B cell (primary cell): Measurements from ENCODE around the gene SLF2. TPM values are rescaled to one million over a fixed set of nuclear protein-coding genes. Genes with fewer than 3 reads are reported as not detected.

Source experiments
- ATAC-seq: fragments of 200-7000 bp; cut with Tn5 transposase; one replicate; pipeline ENCODE4 v1.10.0; 2021; ENCODE audit warnings: low read depth, mild to moderate bottlenecking, moderate number of reproducible peaks, moderate library complexity
- CTCF ChIA-PET: fragments of 350-600 bp; sonication (Branson Sonifier 250); formaldehyde crosslinking; loops from one replicate; lab custom pipeline; 2021; ENCODE audit warnings: antibody characterized with exemption, inconsistent platforms; lab: Charles Lee
- POLR2A ChIA-PET: fragments of 350-600 bp; sonication (Branson Sonifier 250); formaldehyde crosslinking; loops from one replicate; lab custom pipeline; 2021; ENCODE audit warnings: antibody characterized with exemption; lab: Charles Lee
- DNase-seq: peaks from one replicate; pipeline ENCODE4 v3.0.0; 2013
- H2AFZ ChIP-seq: 2 replicates; pipeline ENCODE4 v1.6.1; 2012; ENCODE audit warnings: mild to moderate bottlenecking, low read depth, low read length; ENCODE audit not compliant: insufficient read depth, poor library complexity, severe bottlenecking
- H3K27ac ChIP-seq, 2 donors: 1 replicate in 1 of 2; 2 replicates in 1 of 2; pipeline ENCODE4 v1.5.1; 2012 to 2013; ENCODE audit warnings: low read length in 2 of 2, mild to moderate bottlenecking in 2 of 2, moderate library complexity in 1 of 2
- H3K27me3 ChIP-seq, 4 experiments: fragments of 200-600 bp in 1 of 4; sonication (generic) in 1 of 4; replicated peaks in 1 of 4; 1 replicate in 2 of 4; 2 replicates in 2 of 4; pipeline versions ENCODE4 v1.6.1 to v1.7.0; 2013 to 2016; ENCODE audit warnings: low read length in 3 of 4, mild to moderate bottlenecking in 2 of 4, mixed read lengths in 1 of 4, moderate library complexity in 1 of 4; ENCODE audit not compliant: insufficient read depth in 4 of 4, control insufficient read depth in 3 of 4; ENCODE audit errors: control extremely low read depth in 1 of 4
- H3K36me3 ChIP-seq, 2 experiments: replicated peaks in 1 of 2; 1 replicate in 1 of 2; 2 replicates in 1 of 2; pipeline versions ENCODE4 v1.6.1 to v1.7.1; 2013; ENCODE audit warnings: low read length in 1 of 2; ENCODE audit not compliant: insufficient read depth in 2 of 2, control insufficient read depth in 1 of 2; ENCODE audit errors: control extremely low read depth in 1 of 2, extremely low read depth in 1 of 2
- H3K4me1 ChIP-seq, 2 donors: fragments of 200-600 bp in 1 of 2; sonication (generic) in 1 of 2; 1 replicate in 1 of 2; 2 replicates in 1 of 2; pipeline versions ENCODE4 v1.5.1 to v1.6.1; 2013 to 2017; ENCODE audit warnings: low read length in 2 of 2; ENCODE audit not compliant: control insufficient read depth in 2 of 2, insufficient read depth in 2 of 2
- H3K4me2 ChIP-seq: replicated peaks from 2 replicates; pipeline ENCODE3; 2012; ENCODE audit warnings: mild to moderate bottlenecking, low read depth, low read length; ENCODE audit not compliant: poor library complexity, severe bottlenecking
- H3K4me3 ChIP-seq, 5 experiments: fragments of 200-600 bp in 1 of 5; sonication (generic) in 1 of 5; 1 replicate in 3 of 5; 2 replicates in 2 of 5; pipeline versions ENCODE4 v1.5.1 to v1.7.0; 2011 to 2016; ENCODE audit warnings: low read length in 4 of 5, mild to moderate bottlenecking in 4 of 5, low read depth in 2 of 5, control low read depth in 1 of 5, moderate library complexity in 1 of 5; ENCODE audit not compliant: insufficient read depth in 1 of 5; ENCODE audit errors: control extremely low read depth in 1 of 5, extremely low read depth in 1 of 5
- H3K79me2 ChIP-seq: fragments of 200-600 bp; sonication (generic); one replicate; pipeline ENCODE4 v1.6.0; 2016; ENCODE audit warnings: low read length; ENCODE audit not compliant: control insufficient read depth, insufficient read depth
- H3K9ac ChIP-seq: fragments of 200-600 bp; sonication (generic); 2 replicates; pipeline ENCODE4 v1.6.1; 2017; ENCODE audit warnings: mild to moderate bottlenecking, low read length, moderate library complexity
- H3K9me3 ChIP-seq, 3 donors: one replicate each; pipeline versions ENCODE4 v1.6.1 to v1.7.1; 2013; ENCODE audit warnings: low read length in 2 of 3; ENCODE audit not compliant: control insufficient read depth in 2 of 3, insufficient read depth in 1 of 3; ENCODE audit errors: control extremely low read depth in 1 of 3
- H4K20me1 ChIP-seq: 2 replicates; pipeline ENCODE4 v1.6.0; 2012; ENCODE audit warnings: mild to moderate bottlenecking, low read length; ENCODE audit not compliant: insufficient read depth, control insufficient read depth, poor library complexity, severe bottlenecking
- H3K27ac Mint-ChIP-seq: one replicate; pipeline ENCODE4 v1.8.0; 2021; ENCODE audit warnings: mixed read lengths
- H3K27me3 Mint-ChIP-seq: one replicate; pipeline ENCODE4 v1.8.0; 2021; ENCODE audit warnings: mixed read lengths
- H3K4me1 Mint-ChIP-seq: one replicate; pipeline ENCODE4 v1.8.0; 2021; ENCODE audit warnings: mixed read lengths
- H3K4me3 Mint-ChIP-seq: one replicate; pipeline ENCODE4 v1.8.0; 2021; ENCODE audit warnings: mixed read lengths
- H3K9me3 Mint-ChIP-seq: one replicate; pipeline ENCODE4 v1.8.0; 2022; ENCODE audit warnings: mixed read lengths; ENCODE audit not compliant: insufficient read depth
- CTCF ChIP-seq: fragments of 200-600 bp; IDR thresholded peaks from one replicate; pipeline ENCODE4 v1.8.0; 2022; ENCODE audit warnings: antibody characterized with exemption, mild to moderate bottlenecking
- EZH2 ChIP-seq: IDR thresholded peaks from 2 replicates; pipeline ENCODE4 v1.6.1; 2012; ENCODE audit warnings: borderline replicate concordance, low read depth, mild to moderate bottlenecking, moderate library complexity, low read length; ENCODE audit not compliant: insufficient read depth, poor library complexity, severe bottlenecking
- WGBS: methylation state at CpG from one replicate; pipeline ENCODE4 v1.1.5; 2013; ENCODE audit warnings: missing lambda C conversion rate; ENCODE audit not compliant: insufficient coverage; 5-methylcytosine and 5-hydroxymethylcytosine counted together
- intact Hi-C: fragments of 100-400 bp; cut with micrococcal nuclease; formaldehyde crosslinking; loops from one replicate; pipeline ENCODE4 v1.10.0; 2022
- polyA plus RNA-seq: library from polyadenylated mRNA; depleted of rRNA; stranded (reverse); fragments of >200 nt; gene quantifications from 2 replicates; pipeline ENCODE4 v1.2.3, GENCODE V29; 2012
- total RNA-seq, 2 donors: library from RNA; stranded (reverse); fragments of 120-200 nt in 1 of 2; gene quantifications; 1 replicate in 1 of 2; 2 replicates in 1 of 2; pipeline versions ENCODE4 v1.2.3 to v1.2.4, GENCODE V29; 2013 to 2022

The SLF2 gene
- total and polyA plus RNA-seq, 2 donors (not counting 1 experiment from before 2014, with no cell fraction given), result 11.8 to 65.6 TPM

GRCh38 chr10:100876585-100877460 is 35.9 kb upstream of the SLF2 start:
- TF ChIP-seq EZH2, result no peak
- no peak for TF ChIP-seq CTCF
- CTCF ChIA-PET, result interaction anchor here (0.8 to 1.2 kb wide), 2 partner anchors 45 to 206 kb away, joined by 3 read pairs; no protein-coding TSS in a partner anchor
- Histone ChIP-seq H3K4me1 (no peaks in the 10 kb centered on the region), H2AFZ (no peak overlapping the region), H3K9ac (no peak overlapping the region), H3K27me3 (peaks cover 0 to 11% (median 3%) of the 10 kb centered on the region in 4 experiments), H3K27ac (no peak overlapping the region), H3K4me2 (no peak overlapping the region), H3K9me3 (no peaks in the 10 kb centered on the region), H3K36me3 (no peaks in the 10 kb centered on the region), H3K79me2 (no peaks in the 10 kb centered on the region), H3K4me3 (no peak overlapping the region), H4K20me1 (no peaks in the 10 kb centered on the region)
- intact Hi-C loops, result loop anchor here (10.0 kb wide), 1 partner anchor 442 kb away; no protein-coding TSS in a partner anchor
- POLR2A ChIA-PET, result no interaction called here
- H3K9me3 Mint-ChIP-seq, result no peaks in the 10 kb centered on the region
- H3K27me3 Mint-ChIP-seq, result peaks cover 29% of the 10 kb centered on the region
- no peak overlapping the region for H3K4me3 Mint-ChIP-seq
- H3K4me1 Mint-ChIP-seq, result no peaks in the 10 kb centered on the region
- no peak for ATAC-seq
- 76% methylated on average over 19 of the region's 24 CpGs for WGBS
- H3K27ac Mint-ChIP-seq, result no peak overlapping the region
- DNase-seq, result no peak

GRCh38 chr10:100877461-100877850 is 35.3 kb upstream of the SLF2 start:
- Mint-ChIP-seq H3K27ac (no peak overlapping the region), H3K9me3 (no peaks in the 10 kb centered on the region), H3K4me3 (no peak overlapping the region), H3K4me1 (no peaks in the 10 kb centered on the region), H3K27me3 (peaks cover 29% of the 10 kb centered on the region)
- H3K4me1 ChIP-seq, result no peaks in the 10 kb centered on the region
- no peaks in the 10 kb centered on the region for H3K79me2 ChIP-seq
- no peak for DNase-seq
- no peak overlapping the region for H3K27ac ChIP-seq
- H4K20me1 ChIP-seq, result no peaks in the 10 kb centered on the region
- ATAC-seq, result no peak
- ChIA-PET CTCF (interaction anchor here (1.6 kb wide), 1 partner anchor 11 kb away, joined by 5 read pairs; no protein-coding TSS in a partner anchor), POLR2A (no interaction called here)
- no peak overlapping the region for H3K9ac ChIP-seq
- TF ChIP-seq CTCF, result no peak
- no peak for TF ChIP-seq EZH2
- peaks cover 0 to 11% (median 3%) of the 10 kb centered on the region in 4 experiments for H3K27me3 ChIP-seq
- 91% methylated on average over 11 of the region's 11 CpGs for WGBS
- no peak overlapping the region for H3K4me2 ChIP-seq
- H2AFZ ChIP-seq, result no peak overlapping the region
- H3K4me3 ChIP-seq, result no peak overlapping the region
- intact Hi-C loops, result loop anchor here (10.0 kb wide), 1 partner anchor 443 kb away; no protein-coding TSS in a partner anchor
- no peaks in the 10 kb centered on the region for H3K36me3 ChIP-seq
- H3K9me3 ChIP-seq, result no peaks in the 10 kb centered on the region
